GM19240 (cell line): ENCODE results near the gene SLC37A1.
"Not testable (repeated sequence)": the region's sequence is repeated elsewhere in the genome, so short reads cannot be mapped to it uniquely, and the experiment has no call there.

ENCODE experiments used
- DNase-seq: peaks from one replicate; pipeline ENCODE4 v3.0.0; 2011; ENCODE audit warnings: low spot score; ENCODE audit not compliant: insufficient read length

Gene SLC37A1

DNA sequence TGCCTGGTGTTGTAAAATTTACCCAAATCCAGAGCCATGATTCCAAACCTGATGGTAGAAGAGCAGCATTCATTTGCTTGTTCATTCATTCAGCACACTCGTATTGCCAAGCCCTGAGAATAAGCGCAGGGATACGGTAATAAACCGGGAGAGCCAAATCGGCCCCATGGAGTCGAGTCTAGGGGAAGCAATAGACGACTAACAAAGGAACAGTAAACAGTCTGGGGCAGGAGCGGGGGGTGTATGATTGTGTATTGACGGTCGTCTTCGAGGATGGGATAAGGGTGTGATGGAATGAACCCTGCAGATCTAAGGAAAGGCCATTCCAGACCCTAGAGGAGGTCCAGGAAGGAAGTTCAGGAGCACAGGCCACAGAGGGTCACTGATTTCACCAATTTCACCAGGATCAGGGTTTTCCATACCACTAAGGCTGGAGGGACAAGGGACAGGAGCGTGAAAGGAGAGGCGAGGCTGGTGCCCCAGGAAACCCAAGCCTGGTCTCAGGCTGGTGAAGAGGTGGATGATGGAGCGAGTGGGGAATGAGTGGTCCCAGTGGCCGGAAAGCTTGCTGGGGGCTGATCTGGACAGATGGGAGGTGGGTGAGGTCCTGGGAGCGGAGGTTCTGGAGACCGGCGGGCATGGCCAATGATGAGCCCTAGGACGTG, 78.6 kb downstream of the SLC37A1 start:
- DNase-seq = no peak

DNA sequence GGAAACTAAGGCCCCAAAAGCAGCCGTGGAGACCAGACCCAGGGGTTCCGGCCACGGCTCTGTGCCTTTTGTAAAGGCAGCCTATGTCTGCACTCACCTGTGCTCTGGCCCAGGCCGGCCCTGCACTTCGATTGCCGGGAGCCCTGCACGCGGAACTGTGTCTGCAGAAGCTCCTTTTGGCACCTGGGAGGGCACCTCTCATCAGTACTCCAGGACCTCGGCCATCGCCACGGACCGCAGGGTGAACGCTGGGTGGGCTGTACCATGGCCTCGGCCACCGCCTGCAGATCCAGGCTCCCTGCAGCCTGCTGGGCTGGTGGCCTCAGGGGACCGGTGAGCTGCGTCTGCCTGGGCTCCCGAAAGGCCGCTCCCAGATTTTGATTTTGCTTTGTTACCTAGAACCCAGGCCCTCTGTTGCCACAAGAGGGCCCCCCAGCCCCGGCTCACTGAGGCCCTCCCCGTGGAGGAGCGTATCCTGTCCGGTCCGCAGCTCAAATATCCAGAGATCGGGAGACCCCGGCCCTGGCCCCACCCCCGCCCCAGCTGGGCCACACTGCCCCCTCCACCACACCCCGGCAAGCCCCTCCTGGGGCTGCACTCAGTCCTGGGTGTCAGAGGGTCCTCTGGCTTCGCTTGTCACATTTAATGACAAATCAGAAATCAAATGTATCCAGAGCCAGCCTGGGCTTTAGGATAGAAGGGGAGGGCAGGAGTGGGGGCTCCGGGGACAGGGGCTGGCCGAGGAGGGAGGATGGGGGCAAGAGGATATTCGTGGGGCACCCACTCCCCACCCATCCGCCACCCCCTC, 79.6 kb downstream of the SLC37A1 start:
- peak; percentile 93 for DNase-seq

DNA sequence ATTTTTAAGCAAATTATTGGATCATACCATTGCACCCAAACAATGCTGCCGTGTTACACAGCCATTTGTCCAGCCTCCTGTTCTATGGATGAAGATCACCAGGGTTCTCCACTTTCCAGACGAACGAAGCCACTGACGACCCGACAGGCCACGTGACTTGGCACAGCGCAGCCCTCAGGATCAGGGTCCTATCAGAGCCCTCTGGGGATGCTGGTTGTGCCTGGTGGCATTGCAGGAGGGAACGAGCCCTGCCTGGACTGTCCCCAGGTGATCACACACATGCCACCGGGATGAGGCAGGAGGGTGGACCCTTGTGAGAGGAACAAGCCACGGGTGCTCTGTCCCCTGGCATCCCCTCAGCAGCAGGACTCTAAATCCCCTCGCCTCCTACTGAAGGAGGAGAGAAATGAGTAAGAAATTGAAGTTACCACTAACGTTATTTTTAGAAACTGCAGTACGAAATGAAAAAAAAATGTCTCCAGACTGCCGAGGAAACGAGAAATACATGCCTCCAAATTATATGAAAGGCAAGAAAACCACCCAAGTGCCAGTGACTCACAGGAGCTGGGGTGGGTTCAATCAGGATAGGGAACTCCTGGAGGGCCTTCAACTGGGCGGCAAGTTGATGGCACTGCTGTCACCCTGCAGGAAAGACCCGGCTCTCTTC, 81.1 kb downstream of the SLC37A1 start:
- DNase-seq = no peak

DNA sequence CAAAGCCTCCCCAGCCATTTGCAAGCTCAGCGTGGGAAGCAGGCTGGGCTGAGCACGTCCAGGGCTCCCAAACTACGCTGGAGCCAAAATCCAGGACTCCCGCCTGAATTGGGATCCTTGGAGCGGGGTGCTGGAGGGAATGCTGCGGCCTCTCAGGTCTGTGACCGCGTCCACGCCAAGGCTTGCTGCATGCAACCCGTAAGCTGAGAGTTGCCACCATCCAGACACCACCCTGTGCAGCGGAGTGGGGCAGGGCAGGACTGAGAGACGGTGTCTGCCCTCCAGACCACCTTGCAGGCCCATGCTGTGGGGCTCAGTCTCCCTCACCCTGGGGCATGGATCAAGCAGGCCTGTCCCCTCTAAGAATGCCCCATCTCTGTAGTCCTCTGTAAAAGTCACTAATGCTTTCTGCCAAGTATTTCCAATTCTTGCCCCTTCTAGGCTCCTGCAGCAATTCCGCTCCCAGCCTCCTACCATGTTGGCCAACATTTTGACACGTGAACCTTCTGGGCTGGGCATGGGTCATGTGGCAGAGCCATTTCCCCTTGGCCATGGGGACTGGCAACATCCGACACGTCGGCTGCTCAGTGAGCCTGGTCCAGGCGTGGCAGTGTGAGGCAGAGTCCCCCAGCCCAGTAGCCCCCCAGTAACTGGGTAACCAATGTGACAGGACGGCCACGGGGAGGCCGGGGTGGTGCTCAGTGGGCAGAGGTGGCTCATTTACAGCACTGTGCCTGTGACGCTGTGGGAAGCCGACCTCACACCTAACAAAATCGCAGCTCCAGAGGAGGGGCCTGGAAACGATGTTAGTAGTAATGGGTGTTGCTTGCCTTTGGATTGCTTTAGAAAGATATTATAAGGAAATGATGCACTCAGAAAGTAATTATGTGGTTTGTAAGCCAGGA, 81.9 kb downstream of the SLC37A1 start:
- no peak for DNase-seq

GRCh38 chr21:42596657-42597056, 83.0 kb downstream of the SLC37A1 start:
- DNase-seq = no peak

GRCh38 chr21:42597487-42598158, 84.0 kb downstream of the SLC37A1 start:
- no peak for DNase-seq

- DNase-seq = no peak
Observed at GRCh38 chr21:42598159-42598735, 84.6 kb downstream of the SLC37A1 start.

- DNase-seq = no peak
Observed at GRCh38 chr21:42599486-42599885, 85.8 kb downstream of the SLC37A1 start.

GRCh38 chr21:42599962-42600361, 86.3 kb downstream of the SLC37A1 start:
- no peak for DNase-seq

GRCh38 chr21:42601656-42602055, 88.0 kb downstream of the SLC37A1 start:
- DNase-seq = no peak

- DNase-seq = no peak
Observed at GRCh38 chr21:42607102-42607501, 93.5 kb downstream of the SLC37A1 start.

DNA sequence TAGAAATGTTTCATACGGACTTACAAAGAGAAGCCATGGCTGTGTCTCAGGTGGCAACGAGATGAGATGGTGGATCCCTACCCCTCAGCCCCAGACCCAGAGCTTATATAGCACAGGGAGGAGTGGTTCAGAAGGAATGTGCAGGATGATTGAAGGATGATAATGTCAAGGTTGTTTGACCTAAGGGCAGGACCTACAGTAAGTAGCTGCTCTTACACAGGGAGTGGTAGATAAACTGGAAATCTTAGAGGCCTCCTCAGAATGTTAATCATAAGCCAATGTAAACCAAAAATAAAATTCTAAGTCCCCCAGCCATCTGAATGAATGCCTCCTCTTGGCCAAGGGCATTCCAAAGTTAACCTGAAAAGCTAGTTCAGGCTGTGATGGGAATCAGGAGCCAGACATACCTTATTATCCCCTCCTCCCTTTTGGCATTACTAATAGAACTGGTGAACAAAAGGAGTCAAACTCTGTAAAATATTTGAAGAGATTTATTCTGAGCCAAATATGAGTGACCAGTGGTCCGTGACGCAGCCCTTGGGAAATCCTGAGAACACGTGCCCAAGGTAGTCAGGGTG, 94.0 kb downstream of the SLC37A1 start:
- no peak for DNase-seq

- no peak for DNase-seq
Observed at GRCh38 chr21:42608446-42608845, 94.8 kb downstream of the SLC37A1 start.

DNA sequence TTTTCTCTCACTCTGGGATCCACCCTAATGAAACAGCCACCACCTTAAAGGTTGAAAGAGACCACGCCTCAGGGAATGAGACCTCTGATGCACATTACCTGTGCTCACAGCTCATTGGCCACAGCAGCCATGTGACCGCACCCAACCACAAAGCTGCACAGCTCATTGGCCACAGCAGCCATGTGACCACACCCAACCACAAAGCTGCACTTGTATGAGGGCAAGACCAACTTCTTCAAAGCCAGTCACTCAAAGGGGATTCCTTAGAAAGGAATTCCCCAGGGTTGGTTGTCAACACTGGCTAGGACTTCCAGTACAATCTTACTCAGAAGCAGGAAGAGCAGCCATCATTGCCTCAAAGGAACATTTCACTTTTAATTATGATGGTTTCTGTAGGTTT, 96.2 kb downstream of the SLC37A1 start:
- DNase-seq = no peak

DNA sequence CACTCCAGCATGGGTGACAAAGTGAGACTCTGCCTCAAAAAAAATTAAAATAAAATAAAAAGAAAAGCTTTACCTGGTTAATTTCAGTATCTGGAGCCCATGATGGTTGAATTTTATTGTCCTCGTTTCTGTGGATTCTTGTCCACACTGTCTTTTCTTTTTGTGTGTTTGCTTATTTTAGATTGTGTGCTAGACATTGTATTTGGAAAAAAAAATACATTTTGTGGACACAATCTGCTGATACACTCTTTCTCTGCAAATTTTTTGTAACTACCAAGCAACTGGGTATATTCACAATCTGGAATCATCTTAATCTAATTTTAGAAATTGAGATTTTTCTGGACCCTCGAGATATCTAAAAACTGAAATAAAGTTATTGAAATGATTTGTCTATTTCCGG, 98.2 kb downstream of the SLC37A1 start:
- no peak for DNase-seq

GRCh38 chr21:42612390-42612789, 98.7 kb downstream of the SLC37A1 start:
- DNase-seq = no peak

DNA sequence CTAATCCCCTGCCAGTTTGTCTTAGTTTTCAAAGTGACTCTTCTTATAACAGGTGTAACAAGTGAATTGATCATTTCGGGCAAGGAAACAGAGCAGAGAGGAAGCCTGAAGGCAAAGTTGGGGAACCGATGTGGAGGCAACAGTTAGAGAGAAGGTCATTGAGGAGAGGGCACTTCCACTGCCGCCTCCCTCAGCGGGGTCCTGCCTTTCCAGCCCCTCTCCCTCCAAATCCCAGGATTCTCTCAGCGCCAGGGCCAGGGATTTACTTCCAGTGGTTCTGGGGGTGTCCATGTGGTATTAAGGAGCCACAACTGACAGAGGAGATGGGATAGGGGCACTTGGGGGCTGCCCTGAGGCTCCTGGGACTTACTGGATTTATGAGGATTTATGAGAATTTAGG, 100.1 kb downstream of the SLC37A1 start:
- DNase-seq = no peak

DNA sequence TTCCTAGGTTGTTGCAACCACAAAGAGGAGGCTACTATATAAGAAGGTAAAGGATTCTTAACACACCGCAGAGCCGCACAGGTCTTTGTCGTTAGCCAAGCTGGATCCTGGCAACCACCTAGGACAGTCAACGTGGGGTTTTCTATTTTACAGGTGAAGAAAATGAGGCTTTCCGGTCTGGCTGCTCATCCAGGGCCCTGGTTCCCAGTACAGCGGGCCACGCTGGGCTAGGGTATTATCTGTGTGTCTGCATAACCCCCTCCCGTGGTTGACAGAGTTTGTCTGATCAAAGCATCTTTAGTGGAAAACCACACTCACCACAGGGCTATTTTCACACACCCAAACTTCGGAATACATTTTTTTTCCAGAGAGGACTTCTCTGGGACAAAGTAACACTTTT, 100.7 kb downstream of the SLC37A1 start:
- no peak for DNase-seq

- DNase-seq = no peak
Observed at GRCh38 chr21:42614811-42615351, 101.2 kb downstream of the SLC37A1 start.

DNA sequence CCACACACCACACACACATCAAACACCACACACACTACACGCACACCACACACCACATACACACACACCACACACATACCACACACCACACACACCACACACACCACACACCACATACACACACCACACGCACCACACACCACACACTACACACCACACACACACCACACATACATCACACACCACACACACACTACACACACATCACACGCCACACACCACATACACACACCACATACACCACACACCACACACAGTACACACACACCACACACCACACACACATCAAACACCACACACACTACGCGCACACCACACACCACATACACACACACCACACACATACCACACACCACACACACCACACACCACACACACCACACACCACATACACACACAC, 101.7 kb downstream of the SLC37A1 start:
- not testable (repeated sequence) for DNase-seq
